Omental fat pad (tissue), 4 donors: ENCODE measurements around the gene SHTN1. TPM values are rescaled to one million over a fixed set of nuclear protein-coding genes. Genes with fewer than 3 reads are reported as not detected.

Source experiments
- ATAC-seq: fragments of 150-250 bp; one replicate; pipeline ENCODE4 v1.9.1; 2016; ENCODE audit warnings: mild to moderate bottlenecking, moderate library complexity; ENCODE audit not compliant: low FRiP score
- DNase-seq: peaks from one replicate; pipeline ENCODE4 v3.0.0-alpha.2; 2019; ENCODE audit warnings: low spot score
- CTCF ChIP-seq, 3 donors: fragments of 450-650 bp; IDR thresholded peaks; one replicate each; pipeline ENCODE4 v1.5.1; 2016 to 2017; ENCODE audit warnings: antibody characterized with exemption in 3 of 3, mild to moderate bottlenecking in 3 of 3, moderate library complexity in 2 of 3
- total RNA-seq, 4 donors: library from RNA; depleted of rRNA; stranded (reverse); fragments of >200 nt; gene quantifications; one replicate each; pipeline ENCODE4 v1.1.0, GENCODE V29; 2016

Gene SHTN1
- total RNA-seq, 4 donors from 2014 or later: 6.3 to 29.9 (median 13.9) TPM

- ATAC-seq (no peak), DNase-seq (no peak)
- no peak for TF ChIP-seq CTCF (IDR thresholded peaks at IDR 0.05)
These were observed 19.4 kb downstream of the SHTN1 start for GRCh38 chr10:116985611-116986010.

DNA sequence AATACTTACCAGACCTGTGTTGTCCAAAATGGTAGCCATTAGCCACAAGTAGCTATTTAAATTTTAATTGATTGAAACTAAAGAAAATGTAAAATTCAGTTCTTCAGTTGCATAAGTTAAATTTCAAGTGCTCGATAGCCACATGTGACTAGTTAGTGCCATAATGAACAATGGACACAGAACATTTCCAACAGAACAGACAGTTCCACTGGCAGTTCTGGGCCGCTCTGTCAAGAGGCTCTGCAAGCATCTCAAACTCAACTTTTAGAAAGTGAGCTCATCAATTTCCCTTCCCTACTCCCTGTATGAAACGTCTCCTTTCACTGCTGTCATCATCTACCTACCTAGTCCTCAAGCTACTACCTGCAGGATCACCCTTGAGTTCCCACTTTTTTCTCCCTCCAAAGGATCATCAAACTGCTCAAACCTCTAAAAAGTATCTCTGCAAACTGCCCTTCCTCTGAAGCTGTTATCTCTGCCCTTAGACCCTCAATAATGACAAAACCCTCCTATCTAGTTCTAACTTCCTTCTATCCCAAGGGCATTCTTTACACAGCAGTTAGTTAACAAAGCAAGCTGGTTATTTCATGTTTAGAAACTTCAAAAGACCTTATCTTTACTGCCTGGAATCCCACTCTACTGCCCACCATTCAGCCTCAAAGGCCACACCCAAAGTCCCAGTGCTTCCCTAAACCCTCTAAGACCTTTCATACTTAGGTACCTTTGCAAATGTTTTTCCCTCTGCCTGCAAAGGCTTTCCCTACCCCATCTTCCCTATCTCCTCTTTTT lies 20.6 kb downstream of the SHTN1 start:
- no peak for TF ChIP-seq CTCF (IDR thresholded peaks at IDR 0.05)
- ATAC-seq (no peak), DNase-seq (no peak)

GRCh38 chr10:116980041-116980440 lies 24.9 kb downstream of the SHTN1 start:
- no peak for ATAC-seq
- no peak for DNase-seq
- no peak for TF ChIP-seq CTCF (IDR thresholded peaks at IDR 0.05)

DNA sequence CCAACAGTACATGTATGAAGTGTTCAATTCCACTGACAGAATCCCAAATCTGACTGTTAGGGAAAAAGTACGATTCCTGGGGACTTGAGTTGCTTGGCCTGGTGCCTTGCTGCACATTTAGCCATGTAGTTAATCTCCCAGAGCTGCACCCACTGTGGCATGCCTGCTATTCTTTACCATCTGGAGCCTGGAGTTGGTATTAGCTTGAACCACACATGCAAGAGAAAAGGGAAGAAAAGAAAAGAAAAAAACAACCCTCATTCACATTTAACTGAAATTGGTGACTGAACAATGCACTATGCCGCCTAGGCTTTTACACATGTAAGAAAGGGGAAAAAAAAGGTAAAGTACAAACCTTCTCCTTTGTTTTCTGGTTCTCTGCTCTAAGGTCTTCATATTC lies 26.1 kb downstream of the SHTN1 start:
- ATAC-seq (no peak), DNase-seq (no peak)
- no peak for TF ChIP-seq CTCF (IDR thresholded peaks at IDR 0.05)

DNA sequence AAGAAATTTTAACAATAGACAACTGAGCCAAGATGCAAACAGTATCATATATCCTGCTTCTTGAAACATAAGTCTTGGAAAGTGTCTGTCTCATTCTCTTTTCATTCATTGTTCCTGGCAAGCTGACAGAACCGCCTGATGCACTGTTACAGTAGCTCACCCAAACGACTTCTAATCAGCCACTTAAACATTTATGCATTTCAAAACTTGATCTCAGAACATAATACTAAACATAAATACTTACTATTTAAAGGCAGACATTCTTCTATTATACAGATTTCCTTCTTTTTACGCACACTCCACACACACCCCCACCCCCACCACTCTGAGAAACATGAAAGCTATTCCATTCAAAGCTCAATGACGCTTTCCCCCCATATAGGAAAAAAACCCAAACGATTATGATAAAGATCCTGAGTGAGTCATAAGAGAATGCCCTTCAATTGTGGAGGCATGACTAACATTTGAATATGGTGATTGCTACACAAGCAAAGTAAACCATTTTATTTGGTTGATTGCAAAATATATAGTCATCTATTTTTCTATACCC lies 30.5 kb downstream of the SHTN1 start:
- DNase-seq (no peak), ATAC-seq (peak; percentile 54)
- no peak for TF ChIP-seq CTCF (IDR thresholded peaks at IDR 0.05)

GRCh38 chr10:116973946-116974455 lies 31.0 kb downstream of the SHTN1 start:
- TF ChIP-seq CTCF (IDR thresholded peaks at IDR 0.05): no peak
- no peak for DNase-seq

More at GRCh38 chr10:116973946-116974455, 31.0 kb downstream of the SHTN1 start:
- no peak for ATAC-seq
